GM12878 (cell line): Measurements from ENCODE around the gene ATAD5. TPM values are rescaled to one million over a fixed set of nuclear protein-coding genes. Genes with fewer than 3 reads are reported as not detected.

Experiments used
- BMI1 ChIP-seq: fragments of 450-650 bp; IDR thresholded peaks from 2 replicates; pipeline ENCODE4 v1.6.1; 2016; ENCODE audit warnings: mild to moderate bottlenecking, moderate library complexity, borderline replicate concordance
- CHD1 ChIP-seq: IDR thresholded peaks from 2 replicates; pipeline ENCODE4 v1.6.1; 2012; ENCODE audit warnings: low read depth, low read length, improper control_type of control experiment
- CHD2 ChIP-seq: IDR thresholded peaks from 2 replicates; pipeline ENCODE4 v1.6.1; 2011; ENCODE audit warnings: low read depth, low read length, improper control_type of control experiment, borderline replicate concordance
- CREM ChIP-seq: IDR thresholded peaks from 2 replicates; pipeline ENCODE4 v1.6.1; 2014; ENCODE audit warnings: antibody characterized with exemption, low read depth
- GABPA ChIP-seq: IDR thresholded peaks from 2 replicates; pipeline ENCODE4 v1.6.1; 2014; ENCODE audit warnings: antibody characterized with exemption, low read depth, mild to moderate bottlenecking, inconsistent platforms
- GATAD2B ChIP-seq: fragments of 450-650 bp; conservative IDR thresholded peaks from 2 replicates; pipeline ENCODE4 v1.6.1; 2017; ENCODE audit warnings: low read depth, mild to moderate bottlenecking, moderate library complexity
- IRF4 ChIP-seq: IDR thresholded peaks from 2 replicates; pipeline ENCODE4 v1.6.1; 2011; ENCODE audit warnings: low read depth, low read length
- KLF5 ChIP-seq: fragments of 450-650 bp; IDR thresholded peaks from 2 replicates; pipeline ENCODE4 v1.6.1; 2014; ENCODE audit warnings: mild to moderate bottlenecking; ENCODE audit not compliant: partially characterized antibody
- MEF2B ChIP-seq: fragments of 450-650 bp; IDR thresholded peaks from 2 replicates; pipeline ENCODE4 v1.6.1; 2018; ENCODE audit warnings: mild to moderate bottlenecking, moderate library complexity; ENCODE audit not compliant: partially characterized antibody, poor library complexity, severe bottlenecking
- NR2F1 ChIP-seq: fragments of 450-650 bp; conservative IDR thresholded peaks from 2 replicates; pipeline ENCODE4 v1.6.1; 2017; ENCODE audit warnings: mild to moderate bottlenecking
- PAX5 ChIP-seq: IDR thresholded peaks from 2 replicates; pipeline ENCODE4 v1.6.1; 2011; ENCODE audit warnings: low read depth, low read length, borderline replicate concordance
- PML ChIP-seq: IDR thresholded peaks from 2 replicates; pipeline ENCODE4 v1.6.1; 2012; ENCODE audit warnings: low read length, inconsistent platforms
- POLR2AphosphoS5 ChIP-seq: IDR thresholded peaks from 2 replicates; pipeline ENCODE4 v1.6.1; 2011; ENCODE audit warnings: mild to moderate bottlenecking, low read length, inconsistent platforms
- POU2F2 ChIP-seq: IDR thresholded peaks from 3 replicates; pipeline ENCODE4 v1.6.1; 2011; ENCODE audit warnings: low read depth, mild to moderate bottlenecking, low read length, borderline replicate concordance
- RAD51 ChIP-seq: fragments of 450-650 bp; IDR thresholded peaks from 2 replicates; pipeline ENCODE4 v1.6.1; 2016; ENCODE audit warnings: moderate library complexity, mild to moderate bottlenecking, inconsistent platforms
- RCOR1 ChIP-seq: conservative IDR thresholded peaks from 2 replicates; pipeline ENCODE4 v1.6.1; 2012; ENCODE audit warnings: low read depth, low read length, improper control_type of control experiment
- RELA ChIP-seq: fragments of 450-650 bp; IDR thresholded peaks from 2 replicates; pipeline ENCODE4 v1.8.0; 2014; ENCODE audit warnings: borderline replicate concordance; ENCODE audit not compliant: partially characterized antibody
- SP1 ChIP-seq: IDR thresholded peaks from one replicate; pipeline ENCODE4 v1.6.1; 2011; ENCODE audit warnings: low read depth, low read length
- SREBF2 ChIP-seq: IDR thresholded peaks from 2 replicates; pipeline ENCODE4 v1.6.1; 2012; ENCODE audit warnings: mild to moderate bottlenecking, low read length
- TCF12 ChIP-seq: IDR thresholded peaks from 2 replicates; pipeline ENCODE4 v1.6.1; 2011; ENCODE audit warnings: low read depth, mild to moderate bottlenecking, low read length
- polyA plus RNA-seq, 11 experiments: library from polyadenylated mRNA; depleted of rRNA in 4 of 11; unstranded in 6 of 11; stranded (reverse) in 5 of 11; fragments of >200 nt; fragmentation: Nextera tagmentation in 4 of 11; fragmentation: Illumina TruSeq in 1 of 11; extraction: Ambion mirVana in 4 of 11; extraction: Trizol in 1 of 11; gene quantifications; 1 replicate in 1 of 11; 2 replicates in 10 of 11; pipeline versions ENCODE4 v1.2.1 to v1.2.3, GENCODE V29; 2011 to 2016; ENCODE audit warnings: inconsistent platforms in 2 of 11, missing spikeins in 2 of 11, low read depth in 1 of 11
- total RNA-seq, 4 experiments: library from RNA; depleted of rRNA in 3 of 4; stranded (reverse); fragments of >200 nt in 3 of 4; fragmentation: Illumina TruSeq in 1 of 4; extraction: Trizol in 1 of 4; gene quantifications; 2 replicates each; pipeline versions ENCODE4 v1.2.1 to v1.2.3, GENCODE V29; 2013 to 2021
- TF ChIP-seq, protein P1 (sequence below): fragments of 450-650 bp; formaldehyde crosslinking; IDR thresholded peaks from 2 replicates; pipeline ENCODE4 v1.5.0; 2022; ENCODE audit warnings: mild to moderate bottlenecking, missing genetic modification characterization
- TF ChIP-seq, protein P2 (sequence below): IDR thresholded peaks from 2 replicates; pipeline ENCODE4 v1.6.1; 2011; ENCODE audit warnings: low read depth, mild to moderate bottlenecking, low read length, moderate library complexity, borderline replicate concordance; ENCODE audit errors: extremely low read depth
- TF ChIP-seq, protein P3 (sequence below): IDR thresholded peaks from 2 replicates; pipeline ENCODE4 v1.6.1; 2012; ENCODE audit warnings: low read length, inconsistent platforms
- TF ChIP-seq, protein P4 (sequence below): fragments of 450-650 bp; IDR thresholded peaks from 2 replicates; pipeline ENCODE4 v1.6.1; 2018; ENCODE audit warnings: mild to moderate bottlenecking, low read depth, moderate library complexity; ENCODE audit not compliant: partially characterized antibody

The ATAD5 gene
- total and polyA plus RNA-seq, 10 of the 15 experiments (the other 5 are each of a cell fraction or from before 2014, with no cell fraction given), result 3.8 to 19.7 (median 13.2) TPM

DNA sequence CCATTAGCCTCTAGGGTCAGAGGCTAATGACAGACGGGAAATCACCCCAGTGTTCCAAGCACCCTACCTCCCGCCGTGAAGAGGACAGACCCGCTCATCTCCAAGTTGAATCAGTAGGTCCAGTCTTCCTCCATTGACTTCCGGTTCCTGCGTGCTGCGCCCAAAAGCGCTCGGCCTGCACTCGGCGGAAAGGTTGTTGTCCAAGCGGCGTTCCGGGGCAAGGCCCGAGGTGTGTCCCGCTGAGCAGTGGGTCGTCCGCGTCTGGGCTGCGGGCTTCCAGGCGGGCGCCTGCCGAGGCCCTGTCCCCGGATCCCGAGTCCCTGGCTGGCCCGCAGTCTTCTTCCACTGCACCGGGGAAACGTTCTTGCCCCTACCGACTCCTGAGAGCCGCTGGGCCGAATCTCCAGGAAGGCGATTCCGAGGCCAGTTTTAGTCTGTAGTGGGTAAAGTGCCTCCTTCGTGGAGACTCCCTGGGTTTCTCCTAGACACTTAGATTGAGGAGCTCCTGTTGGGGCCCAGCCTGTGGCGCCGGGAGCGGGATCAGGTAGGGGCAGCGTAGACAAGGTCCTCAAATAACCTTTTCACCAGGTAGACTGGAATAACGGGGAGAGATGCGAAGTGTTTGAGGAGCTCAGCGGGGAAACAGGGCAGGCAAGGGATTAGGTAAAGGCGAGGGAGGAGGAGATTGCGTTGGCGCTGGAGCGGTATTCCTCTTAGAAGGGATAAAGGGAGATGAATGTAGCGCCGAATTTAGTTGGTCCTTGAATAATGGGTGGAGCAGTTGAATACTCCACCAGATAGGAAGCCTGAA, 74.5 kb downstream of the ATAD5 start, which contains the start of gene TEFM (continued):
- TF ChIP-seq, protein P1, sequence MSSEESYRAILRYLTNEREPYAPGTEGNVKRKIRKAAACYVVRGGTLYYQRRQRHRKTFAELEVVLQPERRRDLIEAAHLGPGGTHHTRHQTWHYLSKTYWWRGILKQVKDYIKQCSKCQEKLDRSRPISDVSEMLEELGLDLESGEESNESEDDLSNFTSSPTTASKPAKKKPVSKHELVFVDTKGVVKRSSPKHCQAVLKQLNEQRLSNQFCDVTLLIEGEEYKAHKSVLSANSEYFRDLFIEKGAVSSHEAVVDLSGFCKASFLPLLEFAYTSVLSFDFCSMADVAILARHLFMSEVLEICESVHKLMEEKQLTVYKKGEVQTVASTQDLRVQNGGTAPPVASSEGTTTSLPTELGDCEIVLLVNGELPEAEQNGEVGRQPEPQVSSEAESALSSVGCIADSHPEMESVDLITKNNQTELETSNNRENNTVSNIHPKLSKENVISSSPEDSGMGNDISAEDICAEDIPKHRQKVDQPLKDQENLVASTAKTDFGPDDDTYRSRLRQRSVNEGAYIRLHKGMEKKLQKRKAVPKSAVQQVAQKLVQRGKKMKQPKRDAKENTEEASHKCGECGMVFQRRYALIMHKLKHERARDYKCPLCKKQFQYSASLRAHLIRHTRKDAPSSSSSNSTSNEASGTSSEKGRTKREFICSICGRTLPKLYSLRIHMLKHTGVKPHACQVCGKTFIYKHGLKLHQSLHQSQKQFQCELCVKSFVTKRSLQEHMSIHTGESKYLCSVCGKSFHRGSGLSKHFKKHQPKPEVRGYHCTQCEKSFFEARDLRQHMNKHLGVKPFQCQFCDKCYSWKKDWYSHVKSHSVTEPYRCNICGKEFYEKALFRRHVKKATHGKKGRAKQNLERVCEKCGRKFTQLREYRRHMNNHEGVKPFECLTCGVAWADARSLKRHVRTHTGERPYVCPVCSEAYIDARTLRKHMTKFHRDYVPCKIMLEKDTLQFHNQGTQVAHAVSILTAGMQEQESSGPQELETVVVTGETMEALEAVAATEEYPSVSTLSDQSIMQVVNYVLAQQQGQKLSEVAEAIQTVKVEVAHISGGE (CRISPR knock-in tag), result peak; percentile 97
- TF ChIP-seq, protein P2, sequence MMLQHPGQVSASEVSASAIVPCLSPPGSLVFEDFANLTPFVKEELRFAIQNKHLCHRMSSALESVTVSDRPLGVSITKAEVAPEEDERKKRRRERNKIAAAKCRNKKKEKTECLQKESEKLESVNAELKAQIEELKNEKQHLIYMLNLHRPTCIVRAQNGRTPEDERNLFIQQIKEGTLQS, result no peak
- TF ChIP-seq IRF4, result peak; percentile 70; the same call in 1 of the 2 replicates
- TF ChIP-seq PML, result peak; percentile 91
- peak; percentile 68; the same call in 1 of the 2 replicates for TF ChIP-seq CREM
- peak; percentile 57; the same call in 1 of the 2 replicates for TF ChIP-seq PAX5
- TF ChIP-seq RELA, result no peak
- peak; percentile 98 for TF ChIP-seq GABPA
- peak; percentile 87 for TF ChIP-seq POLR2AphosphoS5
- peak; percentile 32; the same call in 1 of the 2 replicates for TF ChIP-seq SREBF2
- TF ChIP-seq BMI1, result no peak
- TF ChIP-seq, protein P3, sequence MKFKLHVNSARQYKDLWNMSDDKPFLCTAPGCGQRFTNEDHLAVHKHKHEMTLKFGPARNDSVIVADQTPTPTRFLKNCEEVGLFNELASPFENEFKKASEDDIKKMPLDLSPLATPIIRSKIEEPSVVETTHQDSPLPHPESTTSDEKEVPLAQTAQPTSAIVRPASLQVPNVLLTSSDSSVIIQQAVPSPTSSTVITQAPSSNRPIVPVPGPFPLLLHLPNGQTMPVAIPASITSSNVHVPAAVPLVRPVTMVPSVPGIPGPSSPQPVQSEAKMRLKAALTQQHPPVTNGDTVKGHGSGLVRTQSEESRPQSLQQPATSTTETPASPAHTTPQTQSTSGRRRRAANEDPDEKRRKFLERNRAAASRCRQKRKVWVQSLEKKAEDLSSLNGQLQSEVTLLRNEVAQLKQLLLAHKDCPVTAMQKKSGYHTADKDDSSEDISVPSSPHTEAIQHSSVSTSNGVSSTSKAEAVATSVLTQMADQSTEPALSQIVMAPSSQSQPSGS, result no peak
- TF ChIP-seq CHD1, result peak; percentile 65; the same call in 1 of the 2 replicates
- TF ChIP-seq TCF12, result peak; percentile 72
- TF ChIP-seq GATAD2B, result peak; percentile 83
- peak; percentile 66 for TF ChIP-seq SP1
- peak; percentile 62 for TF ChIP-seq CHD2
- peak; percentile 82 for TF ChIP-seq NR2F1
- TF ChIP-seq KLF5, result peak; percentile 42
- TF ChIP-seq RAD51, result no peak
- TF ChIP-seq POU2F2, result peak; percentile 91
- TF ChIP-seq, protein P4, sequence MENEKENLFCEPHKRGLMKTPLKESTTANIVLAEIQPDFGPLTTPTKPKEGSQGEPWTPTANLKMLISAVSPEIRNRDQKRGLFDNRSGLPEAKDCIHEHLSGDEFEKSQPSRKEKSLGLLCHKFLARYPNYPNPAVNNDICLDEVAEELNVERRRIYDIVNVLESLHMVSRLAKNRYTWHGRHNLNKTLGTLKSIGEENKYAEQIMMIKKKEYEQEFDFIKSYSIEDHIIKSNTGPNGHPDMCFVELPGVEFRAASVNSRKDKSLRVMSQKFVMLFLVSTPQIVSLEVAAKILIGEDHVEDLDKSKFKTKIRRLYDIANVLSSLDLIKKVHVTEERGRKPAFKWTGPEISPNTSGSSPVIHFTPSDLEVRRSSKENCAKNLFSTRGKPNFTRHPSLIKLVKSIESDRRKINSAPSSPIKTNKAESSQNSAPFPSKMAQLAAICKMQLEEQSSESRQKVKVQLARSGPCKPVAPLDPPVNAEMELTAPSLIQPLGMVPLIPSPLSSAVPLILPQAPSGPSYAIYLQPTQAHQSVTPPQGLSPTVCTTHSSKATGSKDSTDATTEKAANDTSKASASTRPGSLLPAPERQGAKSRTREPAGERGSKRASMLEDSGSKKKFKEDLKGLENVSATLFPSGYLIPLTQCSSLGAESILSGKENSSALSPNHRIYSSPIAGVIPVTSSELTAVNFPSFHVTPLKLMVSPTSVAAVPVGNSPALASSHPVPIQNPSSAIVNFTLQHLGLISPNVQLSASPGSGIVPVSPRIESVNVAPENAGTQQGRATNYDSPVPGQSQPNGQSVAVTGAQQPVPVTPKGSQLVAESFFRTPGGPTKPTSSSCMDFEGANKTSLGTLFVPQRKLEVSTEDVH, result peak; percentile 78
- no peak for TF ChIP-seq MEF2B
- TF ChIP-seq RCOR1, result no peak
